ENCODE data around the gene PRR36.

DNA sequence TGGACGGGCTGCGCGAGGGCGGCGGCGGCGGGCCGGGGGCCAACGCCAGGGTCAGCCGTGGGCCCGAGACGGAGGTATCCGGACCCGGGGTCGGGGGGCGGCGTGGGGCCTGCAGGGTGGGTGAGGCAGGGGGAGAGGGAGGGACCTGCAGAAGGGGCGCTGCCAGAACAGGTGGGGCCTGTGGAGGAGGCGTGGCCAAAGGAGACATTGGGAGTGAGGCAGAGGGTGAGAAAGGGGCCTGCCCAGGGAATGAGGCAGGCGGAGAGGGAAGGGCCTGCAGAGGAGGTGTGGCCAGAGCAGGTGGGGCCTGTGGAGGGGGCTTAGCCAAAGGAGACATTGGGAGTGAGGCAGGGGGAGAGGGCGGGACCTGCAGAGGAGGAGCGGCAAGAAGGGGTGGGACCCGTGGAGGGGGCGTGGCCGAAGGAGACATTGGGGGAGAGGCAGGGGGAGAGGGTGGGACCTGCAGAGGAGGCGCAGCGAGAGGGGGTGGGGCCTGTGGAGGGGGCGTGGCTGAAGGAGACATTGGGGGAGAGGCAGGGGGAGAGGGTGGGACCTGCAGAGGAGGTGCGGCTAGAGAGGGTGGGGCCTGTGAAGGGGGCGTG is 4.2 kb downstream of the PRR36 start:
- no peak for TF ChIP-seq NFE2L1 (CRISPR knock-in tag; IDR thresholded peaks at IDR 0.05)
- TF ChIP-seq, protein P1, sequence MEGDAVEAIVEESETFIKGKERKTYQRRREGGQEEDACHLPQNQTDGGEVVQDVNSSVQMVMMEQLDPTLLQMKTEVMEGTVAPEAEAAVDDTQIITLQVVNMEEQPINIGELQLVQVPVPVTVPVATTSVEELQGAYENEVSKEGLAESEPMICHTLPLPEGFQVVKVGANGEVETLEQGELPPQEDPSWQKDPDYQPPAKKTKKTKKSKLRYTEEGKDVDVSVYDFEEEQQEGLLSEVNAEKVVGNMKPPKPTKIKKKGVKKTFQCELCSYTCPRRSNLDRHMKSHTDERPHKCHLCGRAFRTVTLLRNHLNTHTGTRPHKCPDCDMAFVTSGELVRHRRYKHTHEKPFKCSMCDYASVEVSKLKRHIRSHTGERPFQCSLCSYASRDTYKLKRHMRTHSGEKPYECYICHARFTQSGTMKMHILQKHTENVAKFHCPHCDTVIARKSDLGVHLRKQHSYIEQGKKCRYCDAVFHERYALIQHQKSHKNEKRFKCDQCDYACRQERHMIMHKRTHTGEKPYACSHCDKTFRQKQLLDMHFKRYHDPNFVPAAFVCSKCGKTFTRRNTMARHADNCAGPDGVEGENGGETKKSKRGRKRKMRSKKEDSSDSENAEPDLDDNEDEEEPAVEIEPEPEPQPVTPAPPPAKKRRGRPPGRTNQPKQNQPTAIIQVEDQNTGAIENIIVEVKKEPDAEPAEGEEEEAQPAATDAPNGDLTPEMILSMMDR (IDR thresholded peaks at IDR 0.05) = no peak
- TF ChIP-seq NFATC4 (CRISPR knock-in tag; IDR thresholded peaks at IDR 0.05) = no peak
- no peak for TF ChIP-seq ARID4B (CRISPR knock-in tag; IDR thresholded peaks at IDR 0.05; ENCODE audit: borderline replicate concordance)
- TF ChIP-seq GABPB1 (CRISPR knock-in tag; IDR thresholded peaks at IDR 0.05) = no peak
- TF ChIP-seq SMAD3 (CRISPR knock-in tag; IDR thresholded peaks at IDR 0.05; ENCODE audit: borderline replicate concordance) = no peak
- TF ChIP-seq MAX (CRISPR knock-in tag; IDR thresholded peaks at IDR 0.05) = no peak
- no peak for TF ChIP-seq ZNF512 (CRISPR knock-in tag; IDR thresholded peaks at IDR 0.05; ENCODE audit: borderline replicate concordance)
- TF ChIP-seq, protein P2, sequence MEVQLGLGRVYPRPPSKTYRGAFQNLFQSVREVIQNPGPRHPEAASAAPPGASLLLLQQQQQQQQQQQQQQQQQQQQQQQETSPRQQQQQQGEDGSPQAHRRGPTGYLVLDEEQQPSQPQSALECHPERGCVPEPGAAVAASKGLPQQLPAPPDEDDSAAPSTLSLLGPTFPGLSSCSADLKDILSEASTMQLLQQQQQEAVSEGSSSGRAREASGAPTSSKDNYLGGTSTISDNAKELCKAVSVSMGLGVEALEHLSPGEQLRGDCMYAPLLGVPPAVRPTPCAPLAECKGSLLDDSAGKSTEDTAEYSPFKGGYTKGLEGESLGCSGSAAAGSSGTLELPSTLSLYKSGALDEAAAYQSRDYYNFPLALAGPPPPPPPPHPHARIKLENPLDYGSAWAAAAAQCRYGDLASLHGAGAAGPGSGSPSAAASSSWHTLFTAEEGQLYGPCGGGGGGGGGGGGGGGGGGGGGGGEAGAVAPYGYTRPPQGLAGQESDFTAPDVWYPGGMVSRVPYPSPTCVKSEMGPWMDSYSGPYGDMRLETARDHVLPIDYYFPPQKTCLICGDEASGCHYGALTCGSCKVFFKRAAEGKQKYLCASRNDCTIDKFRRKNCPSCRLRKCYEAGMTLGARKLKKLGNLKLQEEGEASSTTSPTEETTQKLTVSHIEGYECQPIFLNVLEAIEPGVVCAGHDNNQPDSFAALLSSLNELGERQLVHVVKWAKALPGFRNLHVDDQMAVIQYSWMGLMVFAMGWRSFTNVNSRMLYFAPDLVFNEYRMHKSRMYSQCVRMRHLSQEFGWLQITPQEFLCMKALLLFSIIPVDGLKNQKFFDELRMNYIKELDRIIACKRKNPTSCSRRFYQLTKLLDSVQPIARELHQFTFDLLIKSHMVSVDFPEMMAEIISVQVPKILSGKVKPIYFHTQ (CRISPR knock-in tag; IDR thresholded peaks at IDR 0.05) = no peak
